Astrocyte of the cerebellum (primary cell): ENCODE data around the gene IL24.

Experiments used
- DNase-seq: peaks from one replicate; pipeline ENCODE4 v3.0.0-alpha.2; 2011; ENCODE audit warnings: low read depth
- H3K4me3 ChIP-seq: 2 replicates; pipeline ENCODE4 v1.5.1; 2011; ENCODE audit warnings: mild to moderate bottlenecking, low read depth, low read length, moderate library complexity
- in situ Hi-C: cut with HindIII; loops from 2 replicates; pipeline ENCODE4 v1.10.0; 2017; ENCODE audit warnings: low sequenced_read_pairs
- TF ChIP-seq, protein P1 (sequence below): IDR thresholded peaks from 2 replicates; pipeline ENCODE4 v1.5.1; 2012; ENCODE audit warnings: low read length, low read depth, moderate library complexity, mild to moderate bottlenecking; ENCODE audit errors: missing control alignments

The IL24 gene

DNA sequence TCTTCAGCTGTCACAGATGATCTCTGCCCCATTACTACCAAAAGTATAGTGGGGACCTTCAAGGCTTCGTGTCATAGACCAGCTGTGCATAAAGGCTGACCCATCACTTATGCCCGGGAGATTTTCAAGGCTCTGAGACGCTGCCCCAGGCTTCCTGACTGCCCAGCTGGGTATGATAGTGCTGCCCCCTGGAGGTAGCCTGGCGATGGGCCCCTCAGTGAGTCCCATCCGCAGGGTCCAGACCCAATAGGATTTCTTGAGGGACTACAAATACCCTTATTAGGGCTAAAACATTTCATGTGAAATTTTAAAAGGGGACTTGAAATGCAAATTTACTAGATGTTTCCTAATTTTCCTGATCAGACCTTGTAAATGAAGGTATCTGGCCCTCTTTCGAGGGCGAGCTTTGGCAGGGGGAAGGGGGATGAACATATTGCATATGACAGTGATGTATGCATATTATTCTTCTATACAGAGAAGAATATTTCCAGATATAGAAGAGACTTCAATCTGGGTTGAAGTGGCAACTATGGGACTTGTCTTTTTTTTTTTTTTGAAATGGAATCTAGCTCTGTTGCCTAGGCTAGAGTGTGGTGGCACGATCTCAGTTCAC lies 36.2 kb downstream of the IL24 start:
- TF ChIP-seq, protein P1, sequence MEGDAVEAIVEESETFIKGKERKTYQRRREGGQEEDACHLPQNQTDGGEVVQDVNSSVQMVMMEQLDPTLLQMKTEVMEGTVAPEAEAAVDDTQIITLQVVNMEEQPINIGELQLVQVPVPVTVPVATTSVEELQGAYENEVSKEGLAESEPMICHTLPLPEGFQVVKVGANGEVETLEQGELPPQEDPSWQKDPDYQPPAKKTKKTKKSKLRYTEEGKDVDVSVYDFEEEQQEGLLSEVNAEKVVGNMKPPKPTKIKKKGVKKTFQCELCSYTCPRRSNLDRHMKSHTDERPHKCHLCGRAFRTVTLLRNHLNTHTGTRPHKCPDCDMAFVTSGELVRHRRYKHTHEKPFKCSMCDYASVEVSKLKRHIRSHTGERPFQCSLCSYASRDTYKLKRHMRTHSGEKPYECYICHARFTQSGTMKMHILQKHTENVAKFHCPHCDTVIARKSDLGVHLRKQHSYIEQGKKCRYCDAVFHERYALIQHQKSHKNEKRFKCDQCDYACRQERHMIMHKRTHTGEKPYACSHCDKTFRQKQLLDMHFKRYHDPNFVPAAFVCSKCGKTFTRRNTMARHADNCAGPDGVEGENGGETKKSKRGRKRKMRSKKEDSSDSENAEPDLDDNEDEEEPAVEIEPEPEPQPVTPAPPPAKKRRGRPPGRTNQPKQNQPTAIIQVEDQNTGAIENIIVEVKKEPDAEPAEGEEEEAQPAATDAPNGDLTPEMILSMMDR: peak; percentile 37
- H3K4me3 ChIP-seq: no peak overlapping the region
- DNase-seq: no peak
- in situ Hi-C loops: no loop called here

DNA sequence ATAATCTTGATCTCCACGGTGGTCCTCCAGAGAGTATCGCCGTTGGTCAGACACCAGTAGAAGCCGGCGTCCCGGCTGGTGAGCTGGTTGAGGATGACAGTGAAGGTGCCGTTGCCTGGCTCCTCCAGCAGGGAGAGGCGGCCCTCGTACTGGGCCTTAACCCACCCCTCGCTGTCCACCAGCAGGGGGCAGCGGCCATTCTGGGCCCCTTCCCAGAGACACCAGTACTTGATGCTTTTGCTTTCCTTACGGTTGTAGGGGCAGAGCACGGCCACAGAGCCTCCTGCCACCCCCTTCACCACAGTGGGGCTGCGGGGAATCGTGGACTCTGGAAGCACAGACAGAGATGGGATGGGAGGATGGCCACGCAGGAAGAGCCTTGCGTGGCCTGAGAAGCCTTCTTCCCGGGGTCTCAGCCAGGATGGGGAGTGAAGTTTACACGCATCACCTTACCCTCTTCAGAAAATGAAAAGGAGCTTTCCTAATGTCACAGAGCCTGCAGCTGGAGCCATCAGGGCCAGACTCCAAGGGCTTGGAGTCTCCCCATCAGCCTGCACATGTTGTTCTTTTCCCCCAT lies 38.3 kb downstream of the IL24 start:
- DNase-seq: no peak
- in situ Hi-C loops: no loop called here
- H3K4me3 ChIP-seq: no peak overlapping the region
- TF ChIP-seq, protein P1: peak; percentile 35

DNA sequence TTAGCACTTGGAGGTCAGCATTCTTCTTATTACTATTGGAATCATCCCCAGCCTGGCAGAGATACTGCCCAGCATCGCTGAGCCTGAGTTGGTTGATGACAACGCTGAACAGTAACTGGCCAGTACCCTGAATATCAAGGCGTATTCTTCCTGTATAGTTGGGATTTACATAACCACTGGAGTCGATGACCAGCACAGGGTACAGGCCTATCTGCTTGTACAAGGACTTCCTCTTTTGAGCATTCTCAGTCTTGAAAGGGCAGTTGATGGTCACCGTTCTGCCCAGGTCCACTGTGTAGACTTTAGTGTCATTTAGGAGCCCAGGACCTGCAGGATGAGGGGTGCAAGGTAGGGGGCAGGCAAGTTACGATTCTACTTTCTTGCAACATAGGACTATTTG lies 40.2 kb downstream of the IL24 start:
- TF ChIP-seq, protein P1: no peak
- no peak for DNase-seq
- in situ Hi-C loops: no loop called here
- H3K4me3 ChIP-seq: no peak overlapping the region

DNA sequence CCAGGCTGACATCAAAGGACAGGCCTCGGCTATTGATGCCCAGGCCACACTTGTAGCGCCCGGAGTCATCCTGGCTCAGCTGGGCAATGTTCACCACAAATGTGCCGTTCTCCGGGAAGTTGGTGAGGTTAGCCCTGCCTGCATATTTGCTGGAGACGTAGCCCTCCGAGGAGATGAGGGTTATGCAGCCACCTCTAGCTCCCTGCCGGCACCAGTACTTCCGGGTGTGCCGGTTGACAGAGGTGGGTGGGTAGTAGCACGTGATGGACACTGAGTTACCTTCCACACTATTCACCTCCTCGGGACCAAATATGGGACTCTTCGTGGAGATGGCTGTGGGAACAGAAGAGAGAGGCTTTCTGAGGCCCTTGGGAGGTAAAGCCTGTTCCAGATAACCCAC lies 41.9 kb downstream of the IL24 start:
- no peak for DNase-seq
- H3K4me3 ChIP-seq: no peak overlapping the region
- TF ChIP-seq, protein P1: no peak
- in situ Hi-C loops: no loop called here

DNA sequence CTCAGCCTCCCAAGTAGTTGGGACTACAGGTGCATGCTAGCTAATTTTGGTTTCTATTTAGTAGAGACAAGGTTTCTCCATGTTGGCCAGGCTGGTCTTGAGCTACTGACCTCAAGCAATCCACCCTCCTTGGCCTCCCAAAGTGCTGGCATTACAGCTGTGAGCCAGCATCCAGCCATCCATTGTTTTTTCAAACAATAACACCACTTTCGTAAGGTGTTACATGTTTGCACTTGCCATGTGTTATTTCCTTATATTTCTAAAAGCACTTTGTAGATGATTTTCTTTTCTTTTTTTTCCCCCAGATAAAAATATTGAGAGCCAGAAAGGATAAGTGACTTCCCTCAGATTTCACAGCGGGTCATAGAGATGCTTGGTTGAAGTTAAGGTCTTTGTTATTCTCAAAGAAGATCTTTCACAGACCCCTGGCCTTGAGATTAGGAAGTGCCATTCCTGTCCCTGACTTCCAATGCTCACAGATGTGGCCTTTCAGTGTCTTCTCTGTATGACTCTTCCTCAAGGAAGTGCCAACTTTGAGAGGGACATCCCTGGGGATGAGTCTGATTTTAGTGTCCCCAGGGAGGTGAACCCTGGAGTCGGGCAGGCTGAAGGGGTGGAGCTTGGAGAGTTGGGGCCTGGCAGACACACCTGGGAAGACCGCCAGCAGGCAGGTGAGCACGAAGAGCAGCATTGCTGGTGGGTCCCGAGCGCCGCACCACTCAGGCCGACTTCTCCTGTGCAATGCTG lies 42.8 kb downstream of the IL24 start:
- TF ChIP-seq, protein P1: no peak
- in situ Hi-C loops: no loop called here
- H3K4me3 ChIP-seq: no peak overlapping the region
- DNase-seq: no peak

DNA sequence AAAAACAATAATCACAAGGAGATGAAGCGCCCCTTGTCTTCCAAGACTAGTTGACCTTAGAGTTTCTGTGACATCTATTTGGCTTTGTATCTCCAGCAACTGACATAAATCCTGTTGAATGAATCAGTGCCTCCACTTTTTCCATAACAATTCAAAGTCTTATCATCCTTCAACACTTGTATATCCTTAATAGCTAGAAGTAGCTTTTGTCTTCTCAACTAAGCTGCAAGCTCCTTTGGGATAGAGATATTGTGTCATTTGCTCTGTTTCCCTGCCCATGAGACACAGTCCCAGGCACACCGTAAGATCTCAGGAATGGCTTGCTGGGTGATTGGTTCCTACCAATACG lies 43.3 kb downstream of the IL24 start:
- no peak overlapping the region for H3K4me3 ChIP-seq
- TF ChIP-seq, protein P1: no peak
- in situ Hi-C loops: no loop called here
- no peak for DNase-seq
